Astrocyte (in vitro differentiated cells and primary cell): ENCODE results near the gene TFIP11.

ENCODE experiments used
- EZH2 ChIP-seq: IDR thresholded peaks from 2 replicates; pipeline ENCODE4 v1.6.1; 2012; ENCODE audit warnings: mild to moderate bottlenecking, low read length, inconsistent platforms; ENCODE audit not compliant: insufficient read depth
- TF ChIP-seq, protein P1 (sequence below): IDR thresholded peaks from 2 replicates; pipeline ENCODE4 v1.5.1; 2011; ENCODE audit warnings: low read depth, mild to moderate bottlenecking, inconsistent platforms, low read length, moderate library complexity; ENCODE audit not compliant: insufficient read depth

GRCh38 chr22:26496456-26496855 lies 15.8 kb downstream of the TFIP11 start:
- TF ChIP-seq, protein P1, sequence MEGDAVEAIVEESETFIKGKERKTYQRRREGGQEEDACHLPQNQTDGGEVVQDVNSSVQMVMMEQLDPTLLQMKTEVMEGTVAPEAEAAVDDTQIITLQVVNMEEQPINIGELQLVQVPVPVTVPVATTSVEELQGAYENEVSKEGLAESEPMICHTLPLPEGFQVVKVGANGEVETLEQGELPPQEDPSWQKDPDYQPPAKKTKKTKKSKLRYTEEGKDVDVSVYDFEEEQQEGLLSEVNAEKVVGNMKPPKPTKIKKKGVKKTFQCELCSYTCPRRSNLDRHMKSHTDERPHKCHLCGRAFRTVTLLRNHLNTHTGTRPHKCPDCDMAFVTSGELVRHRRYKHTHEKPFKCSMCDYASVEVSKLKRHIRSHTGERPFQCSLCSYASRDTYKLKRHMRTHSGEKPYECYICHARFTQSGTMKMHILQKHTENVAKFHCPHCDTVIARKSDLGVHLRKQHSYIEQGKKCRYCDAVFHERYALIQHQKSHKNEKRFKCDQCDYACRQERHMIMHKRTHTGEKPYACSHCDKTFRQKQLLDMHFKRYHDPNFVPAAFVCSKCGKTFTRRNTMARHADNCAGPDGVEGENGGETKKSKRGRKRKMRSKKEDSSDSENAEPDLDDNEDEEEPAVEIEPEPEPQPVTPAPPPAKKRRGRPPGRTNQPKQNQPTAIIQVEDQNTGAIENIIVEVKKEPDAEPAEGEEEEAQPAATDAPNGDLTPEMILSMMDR = no peak
- no peak for TF ChIP-seq EZH2
